K562 (cell line): ENCODE measurements around the gene RACK1. TPM values are rescaled to one million over a fixed set of nuclear protein-coding genes. Genes with fewer than 3 reads are reported as not detected.

Source experiments
- CREBBP ChIP-seq: IDR thresholded peaks from one replicate; pipeline ENCODE4 v1.6.1; 2012; ENCODE audit warnings: low read depth, mild to moderate bottlenecking, control low read depth, inconsistent platforms, low read length
- HLTF ChIP-seq: fragments of 450-650 bp; IDR thresholded peaks from 2 replicates; pipeline ENCODE4 v1.6.1; 2016
- HMGN3 ChIP-seq: IDR thresholded peaks from 2 replicates; pipeline ENCODE4 v1.6.1; 2011; ENCODE audit warnings: borderline replicate concordance, low read depth, mild to moderate bottlenecking, mixed read lengths, low read length; ENCODE audit not compliant: insufficient read length; ENCODE audit errors: extremely low read depth
- HNRNPH1 ChIP-seq: fragments of 200-400 bp; formaldehyde crosslinking; optimal IDR thresholded peaks from 2 replicates; pipeline ENCODE3; 2017; ENCODE audit warnings: low read depth, mild to moderate bottlenecking, low read length, moderate library complexity
- MAFK ChIP-seq: IDR thresholded peaks from 2 replicates; pipeline ENCODE4 v1.6.1; 2011; ENCODE audit warnings: low read length, improper control_type of control experiment
- MXI1 ChIP-seq: IDR thresholded peaks from 2 replicates; pipeline ENCODE4 v1.6.1; 2011; ENCODE audit warnings: low read depth, mild to moderate bottlenecking, improper control_type of control experiment, low read length
- NCOA6 ChIP-seq: fragments of 450-650 bp; IDR thresholded peaks from 2 replicates; pipeline ENCODE4 v1.6.1; 2017; ENCODE audit warnings: mild to moderate bottlenecking
- NR2C1 ChIP-seq, 2 experiments: fragments of 450-650 bp; IDR thresholded peaks; 2 replicates each; pipeline ENCODE4 v1.6.1; 2017; ENCODE audit warnings: mild to moderate bottlenecking in 2 of 2, antibody characterized with exemption in 1 of 2, inconsistent platforms in 1 of 2, missing compliant biosample characterization in 1 of 2, missing genetic modification characterization in 1 of 2
- PML ChIP-seq: IDR thresholded peaks from 2 replicates; pipeline ENCODE4 v1.6.1; 2012; ENCODE audit warnings: low read length, inconsistent platforms
- SMAD1 ChIP-seq: fragments of 150-350 bp; IDR thresholded peaks from 2 replicates; pipeline ENCODE4 v1.6.1; 2014; ENCODE audit warnings: low read length, low read depth; ENCODE audit not compliant: partially characterized antibody
- SMAD2 ChIP-seq: fragments of 150-350 bp; IDR thresholded peaks from 2 replicates; pipeline ENCODE4 v1.6.1; 2014; ENCODE audit warnings: low read depth, mild to moderate bottlenecking, low read length
- SMC3 ChIP-seq: conservative IDR thresholded peaks from 2 replicates; pipeline ENCODE4 v1.6.1; 2011; ENCODE audit warnings: low read depth, low read length, improper control_type of control experiment; ENCODE audit not compliant: insufficient read depth
- SRSF3 ChIP-seq: fragments of 200-400 bp; formaldehyde crosslinking; IDR thresholded peaks from 2 replicates; pipeline ENCODE4 v1.6.1; 2016; ENCODE audit warnings: mild to moderate bottlenecking, low read length, moderate library complexity; ENCODE audit not compliant: insufficient read depth
- STAG1 ChIP-seq: sonication (generic); formaldehyde crosslinking; IDR thresholded peaks from 2 replicates; pipeline ENCODE4 v1.5.0; 2020; ENCODE audit warnings: missing genetic modification reagents, borderline replicate concordance
- ZKSCAN1 ChIP-seq: fragments of 150-350 bp; IDR thresholded peaks from 2 replicates; pipeline ENCODE4 v1.6.1; 2016; ENCODE audit warnings: low read depth, low read length
- ZNF143 ChIP-seq: sonication (generic); formaldehyde crosslinking; IDR thresholded peaks from 2 replicates; pipeline ENCODE4 v1.9.0; 2022; ENCODE audit warnings: mild to moderate bottlenecking, missing genetic modification reagents
- ZNF224 ChIP-seq: sonication (generic); formaldehyde crosslinking; IDR thresholded peaks from 2 replicates; pipeline ENCODE4 v1.8.0; 2022; ENCODE audit warnings: mild to moderate bottlenecking, missing genetic modification reagents
- ZNF384 ChIP-seq: IDR thresholded peaks from 2 replicates; pipeline ENCODE4 v1.6.1; 2012; ENCODE audit warnings: low read depth, low read length, improper control_type of control experiment
- ZNF436 ChIP-seq: fragments of 250-450, 450-650 bp; sonication (Bioruptor Pico); formaldehyde crosslinking; IDR thresholded peaks from 2 replicates; pipeline ENCODE4 v1.7.0; 2020; ENCODE audit warnings: mild to moderate bottlenecking
- ZNF778 ChIP-seq: fragments of 450-650 bp; formaldehyde crosslinking; IDR thresholded peaks from 2 replicates; pipeline ENCODE4 v1.4.0; 2020; ENCODE audit warnings: mild to moderate bottlenecking, moderate library complexity
- polyA plus RNA-seq, 8 experiments: library from polyadenylated mRNA; depleted of rRNA in 4 of 8; stranded (reverse) in 5 of 8; unstranded in 3 of 8; fragments of >200 nt; fragmentation: Nextera tagmentation in 2 of 8; fragmentation: Illumina TruSeq in 1 of 8; extraction: Ambion mirVana in 2 of 8; extraction: Trizol in 1 of 8; gene quantifications; 2 replicates each; pipeline versions ENCODE4 v1.2.1 to v1.2.3, GENCODE V29; 2011 to 2014; ENCODE audit warnings: inconsistent platforms in 1 of 8, missing spikeins in 1 of 8
- total RNA-seq, 7 experiments: library from RNA; depleted of rRNA in 6 of 7; stranded (reverse); fragments of >200 nt in 6 of 7; fragmentation: Illumina TruSeq in 2 of 7; extraction: Trizol in 2 of 7; gene quantifications; 2 replicates each; pipeline versions ENCODE4 v1.2.1 to v1.2.3, GENCODE V29; 2011 to 2021; ENCODE audit warnings: low replicate concordance in 1 of 7
- TF ChIP-seq, protein P1 (sequence below): fragments of 450-650 bp; IDR thresholded peaks from 2 replicates; pipeline ENCODE4 v1.6.1; 2016; ENCODE audit warnings: mild to moderate bottlenecking
- TF ChIP-seq, protein P2 (sequence below): sonication (generic); formaldehyde crosslinking; IDR thresholded peaks from 2 replicates; pipeline ENCODE4 v1.9.0; 2022; ENCODE audit warnings: mild to moderate bottlenecking, missing genetic modification reagents
- TF ChIP-seq, protein P3 (sequence below): IDR thresholded peaks from 3 replicates; pipeline ENCODE4 v1.6.1; 2011; ENCODE audit warnings: borderline replicate concordance, mild to moderate bottlenecking; ENCODE audit not compliant: insufficient read length, insufficient read depth
- TF ChIP-seq, protein P4 (sequence below): IDR thresholded peaks from 2 replicates; pipeline ENCODE4 v1.6.1; 2011; ENCODE audit not compliant: insufficient read length; ENCODE audit errors: extremely low read depth

Gene RACK1
- total and polyA plus RNA-seq, 9 of the 15 experiments (the other 6 are each of a cell fraction or from before 2014, with no cell fraction given), result 2,303 to 5,311 (median 3,833) TPM

DNA sequence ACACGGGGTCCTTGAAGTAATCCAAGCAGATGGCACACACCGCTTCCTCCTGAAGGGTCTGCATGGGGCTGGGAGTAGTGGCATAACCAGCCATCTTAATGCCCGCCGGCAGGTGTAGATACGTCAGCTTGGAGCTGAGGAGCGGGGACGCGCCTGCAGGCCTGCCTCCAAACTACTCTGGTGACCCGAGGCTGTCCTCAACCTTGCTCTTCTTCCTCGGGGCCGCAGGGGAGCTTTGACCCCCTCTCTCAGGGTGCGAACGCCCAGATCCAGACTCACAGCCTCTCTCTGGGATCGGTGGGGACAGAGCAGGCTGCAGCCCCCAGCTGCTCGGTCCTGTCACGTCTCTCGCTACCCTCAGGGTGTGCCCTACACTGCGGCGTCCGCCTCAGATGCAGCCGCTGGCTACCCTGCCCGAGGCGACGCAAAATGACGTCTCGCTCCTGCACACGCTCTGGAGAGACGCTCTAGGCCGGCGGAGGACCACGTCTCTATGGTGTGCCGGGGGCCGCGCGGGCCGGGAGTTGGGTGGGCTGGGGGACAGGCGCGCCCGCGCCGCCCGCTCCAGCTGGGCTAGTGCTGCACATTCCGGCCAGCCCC lies 17.1 kb upstream of the RACK1 start, which contains the start of gene TRIM52 (continued):
- TF ChIP-seq, protein P1, sequence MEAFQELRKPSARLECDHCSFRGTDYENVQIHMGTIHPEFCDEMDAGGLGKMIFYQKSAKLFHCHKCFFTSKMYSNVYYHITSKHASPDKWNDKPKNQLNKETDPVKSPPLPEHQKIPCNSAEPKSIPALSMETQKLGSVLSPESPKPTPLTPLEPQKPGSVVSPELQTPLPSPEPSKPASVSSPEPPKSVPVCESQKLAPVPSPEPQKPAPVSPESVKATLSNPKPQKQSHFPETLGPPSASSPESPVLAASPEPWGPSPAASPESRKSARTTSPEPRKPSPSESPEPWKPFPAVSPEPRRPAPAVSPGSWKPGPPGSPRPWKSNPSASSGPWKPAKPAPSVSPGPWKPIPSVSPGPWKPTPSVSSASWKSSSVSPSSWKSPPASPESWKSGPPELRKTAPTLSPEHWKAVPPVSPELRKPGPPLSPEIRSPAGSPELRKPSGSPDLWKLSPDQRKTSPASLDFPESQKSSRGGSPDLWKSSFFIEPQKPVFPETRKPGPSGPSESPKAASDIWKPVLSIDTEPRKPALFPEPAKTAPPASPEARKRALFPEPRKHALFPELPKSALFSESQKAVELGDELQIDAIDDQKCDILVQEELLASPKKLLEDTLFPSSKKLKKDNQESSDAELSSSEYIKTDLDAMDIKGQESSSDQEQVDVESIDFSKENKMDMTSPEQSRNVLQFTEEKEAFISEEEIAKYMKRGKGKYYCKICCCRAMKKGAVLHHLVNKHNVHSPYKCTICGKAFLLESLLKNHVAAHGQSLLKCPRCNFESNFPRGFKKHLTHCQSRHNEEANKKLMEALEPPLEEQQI, result no peak; the same call in 1 of the 2 replicates
- TF ChIP-seq SRSF3, result no peak
- TF ChIP-seq, protein P2, sequence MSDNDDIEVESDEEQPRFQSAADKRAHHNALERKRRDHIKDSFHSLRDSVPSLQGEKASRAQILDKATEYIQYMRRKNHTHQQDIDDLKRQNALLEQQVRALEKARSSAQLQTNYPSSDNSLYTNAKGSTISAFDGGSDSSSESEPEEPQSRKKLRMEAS (CRISPR knock-in tag), result peak; percentile 83
- TF ChIP-seq MXI1, result peak; percentile 48; the same call in 1 of the 2 replicates
- no peak for TF ChIP-seq ZNF778 (CRISPR knock-in tag)
- peak; percentile 36 for TF ChIP-seq SMAD1
- TF ChIP-seq ZKSCAN1, result no peak
- TF ChIP-seq, protein P3, sequence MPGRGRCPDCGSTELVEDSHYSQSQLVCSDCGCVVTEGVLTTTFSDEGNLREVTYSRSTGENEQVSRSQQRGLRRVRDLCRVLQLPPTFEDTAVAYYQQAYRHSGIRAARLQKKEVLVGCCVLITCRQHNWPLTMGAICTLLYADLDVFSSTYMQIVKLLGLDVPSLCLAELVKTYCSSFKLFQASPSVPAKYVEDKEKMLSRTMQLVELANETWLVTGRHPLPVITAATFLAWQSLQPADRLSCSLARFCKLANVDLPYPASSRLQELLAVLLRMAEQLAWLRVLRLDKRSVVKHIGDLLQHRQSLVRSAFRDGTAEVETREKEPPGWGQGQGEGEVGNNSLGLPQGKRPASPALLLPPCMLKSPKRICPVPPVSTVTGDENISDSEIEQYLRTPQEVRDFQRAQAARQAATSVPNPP, result no peak
- TF ChIP-seq ZNF143 (CRISPR knock-in tag), result no peak
- TF ChIP-seq SMAD2, result no peak
- no peak for TF ChIP-seq ZNF436 (CRISPR knock-in tag)
- TF ChIP-seq SMC3, result no peak
- peak; percentile 26; the same call in 1 of the 2 replicates for TF ChIP-seq ZNF384
- no peak for TF ChIP-seq NCOA6
- no peak for TF ChIP-seq CREBBP
- TF ChIP-seq STAG1 (CRISPR knock-in tag), result no peak
- peak; percentile 57; the same call in 1 of the 2 replicates for TF ChIP-seq ZNF224 (CRISPR knock-in tag)
- TF ChIP-seq HNRNPH1, result no peak
- TF ChIP-seq HLTF, result no peak
- peak; percentile 66 for TF ChIP-seq HMGN3
- TF ChIP-seq, protein P4, sequence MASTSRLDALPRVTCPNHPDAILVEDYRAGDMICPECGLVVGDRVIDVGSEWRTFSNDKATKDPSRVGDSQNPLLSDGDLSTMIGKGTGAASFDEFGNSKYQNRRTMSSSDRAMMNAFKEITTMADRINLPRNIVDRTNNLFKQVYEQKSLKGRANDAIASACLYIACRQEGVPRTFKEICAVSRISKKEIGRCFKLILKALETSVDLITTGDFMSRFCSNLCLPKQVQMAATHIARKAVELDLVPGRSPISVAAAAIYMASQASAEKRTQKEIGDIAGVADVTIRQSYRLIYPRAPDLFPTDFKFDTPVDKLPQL, result no peak
- TF ChIP-seq MAFK, result no peak
- TF ChIP-seq PML, result no peak; the same call in 1 of the 2 replicates
- peak; percentile 50; the same call in 1 of the 2 replicates for TF ChIP-seq NR2C1 (IDR thresholded peaks at IDR 0.05)
- 0 out of 2 replicates have a peak, but pooled peaks have one; percentile 23 for TF ChIP-seq NR2C1 (tag; IDR thresholded peaks at IDR 0.05)
